Placental epithelial cell (primary cell): Measurements from ENCODE around the gene TCF4. TPM values are rescaled to one million over a fixed set of nuclear protein-coding genes. Genes with fewer than 3 reads are reported as not detected.

Source experiments
- small RNA-seq: library from RNA; depleted of rRNA; stranded (forward); fragments of <200 nt; gene quantifications from one replicate; pipeline ENCODE3, GENCODE V24; 2012
- total RNA-seq: library from RNA; depleted of rRNA; stranded (reverse); fragments of >200 nt; gene quantifications from 2 replicates; pipeline ENCODE4 v1.2.3, GENCODE V29; 2012

Gene TCF4
- total RNA-seq, result 9.8 and 11.8 TPM in 2 replicates

DNA sequence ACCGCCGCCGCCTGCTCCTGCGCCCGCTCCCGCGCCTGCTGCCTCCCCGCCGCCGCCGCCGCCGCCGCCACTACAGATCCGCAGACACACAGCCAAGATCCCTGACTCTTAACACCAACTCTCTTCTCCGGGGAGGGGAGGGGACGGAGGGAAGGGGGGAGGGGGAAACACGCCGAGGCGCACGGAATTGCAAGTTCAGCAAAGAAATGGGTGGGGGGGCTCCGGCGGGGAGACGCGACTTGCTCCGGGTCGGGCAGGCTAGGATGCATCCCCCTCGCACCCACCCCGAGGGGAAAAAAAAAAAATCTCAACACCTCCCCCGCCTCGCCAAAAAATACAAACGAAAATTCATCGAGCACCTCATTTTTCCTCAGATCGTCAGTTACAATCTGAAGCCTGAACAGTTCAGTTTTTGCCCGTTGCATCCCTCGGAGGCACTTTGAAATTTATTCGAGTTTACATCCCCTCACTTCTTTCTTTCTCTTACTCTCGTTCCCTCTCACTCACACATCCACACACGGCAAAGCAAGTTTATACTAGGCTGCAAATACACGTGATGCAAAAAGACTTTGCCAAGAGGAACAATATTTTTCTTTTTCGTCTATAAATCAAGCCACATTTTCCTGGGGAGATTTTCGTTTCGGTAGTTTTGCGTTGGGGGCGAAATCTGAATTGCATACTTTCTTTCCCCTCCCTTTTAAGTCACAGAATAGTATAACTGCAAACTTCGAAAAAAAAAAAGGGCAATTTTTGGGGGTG, at the start of gene TCF4:
Gene TCF4, minus strand, starts transcription at position 82 of the 759 bp plus-strand sequence. CDS start 1,076 bp downstream, outside the sequence.

Small RNA genes within 50 kb of the gene (small RNA-seq; reads per million reads assigned to genes)
- not detected for gene MIR4529
